Uterus (tissue), 4 donors: ENCODE results near the gene ANKRD65. TPM values are rescaled to one million over a fixed set of nuclear protein-coding genes. Genes with fewer than 3 reads are reported as not detected.
A peak's percentile ranks its signal among the peaks of the same experiment; 100 is the strongest.
"Not testable (repeated sequence)": the region's sequence is repeated elsewhere in the genome, so short reads cannot be mapped to it uniquely, and the experiment has no call there.

Source experiments
- DNase-seq, 2 donors: peaks; one replicate each; pipeline ENCODE4 v3.0.0-alpha.2; 2019 to 2020
- H3K27ac ChIP-seq, 2 donors: fragments of 200-600 bp; sonication (generic); 1 replicate in 1 of 2; 2 replicates in 1 of 2; pipeline ENCODE4 v1.5.1; 2016 to 2018
- H3K27me3 ChIP-seq, 2 donors: fragments of 200-600 bp; sonication (generic); one replicate each; pipeline ENCODE4 v1.5.1; 2018 to 2019; ENCODE audit warnings: control low read depth in 1 of 2
- H3K36me3 ChIP-seq, 2 donors: fragments of 200-600 bp; sonication (generic); one replicate each; pipeline ENCODE4 v1.5.1; 2019; ENCODE audit warnings: control low read depth in 1 of 2
- H3K4me1 ChIP-seq, 2 donors: fragments of 200-600 bp; sonication (generic); one replicate each; pipeline ENCODE4 v1.5.1; 2018 to 2019; ENCODE audit warnings: control low read depth in 1 of 2
- H3K4me3 ChIP-seq, 2 donors: fragments of 200-600 bp; sonication (generic); 1 replicate in 1 of 2; 2 replicates in 1 of 2; pipeline ENCODE4 v1.5.1; 2018 to 2019; ENCODE audit warnings: mild to moderate bottlenecking in 1 of 2
- H3K9me3 ChIP-seq, 2 donors: fragments of 200-600 bp; sonication (generic); one replicate each; pipeline ENCODE4 v1.5.1; 2019; ENCODE audit warnings: control low read depth in 1 of 2
- CTCF ChIP-seq, 4 experiments: fragments of 200-600 bp in 2 of 4; fragments of 450-650 bp in 2 of 4; sonication (generic) in 2 of 4; IDR thresholded peaks; one replicate each; pipeline ENCODE4 v1.5.1; 2016 to 2019; ENCODE audit warnings: antibody characterized with exemption in 4 of 4, mild to moderate bottlenecking in 2 of 4, moderate library complexity in 1 of 4
- POLR2A ChIP-seq, 2 donors: fragments of 450-650 bp; IDR thresholded peaks; one replicate each; pipeline ENCODE4 v1.6.1; 2016; ENCODE audit warnings: antibody characterized with exemption in 2 of 2, mild to moderate bottlenecking in 1 of 2, moderate library complexity in 1 of 2
- intact Hi-C: fragments of 100-400 bp; cut with DNase I; formaldehyde crosslinking; loops from one replicate; pipeline ENCODE4 v1.15.1; 2023; ENCODE audit warnings: low total_unique reads
- total RNA-seq, 4 donors: library from RNA; depleted of rRNA in 3 of 4; stranded (reverse); fragments of >200 nt in 3 of 4; gene quantifications; one replicate each; pipeline versions ENCODE4 v1.1.0 to v1.2.4, GENCODE V29; 2014 to 2023
- donor health status: DM: yes; HTN: yes; CAD: no.

ANKRD65 gene
- total RNA-seq, 4 donors from 2014 or later = 1.3 to 20.0 (median 6.7) TPM

- Histone ChIP-seq H3K4me3 (no peak overlapping the region), H3K4me1 (no peaks in the 10 kb centered on the region), H3K27ac (no peak overlapping the region), H3K9me3 (no peaks in the 10 kb centered on the region), H3K27me3 (no peaks in the 10 kb centered on the region), H3K36me3 (no peaks in the 10 kb centered on the region)
- DNase-seq = no peak
- TF ChIP-seq POLR2A (IDR thresholded peaks at IDR 0.05) = no peak
- TF ChIP-seq CTCF (IDR thresholded peaks at IDR 0.05) = no peak
- intact Hi-C loops = no loop called here
Observed at GRCh38 chr1:1415751-1416150, 5.3 kb downstream of the ANKRD65 start.

- H3K27me3 ChIP-seq, H3K36me3 ChIP-seq, DNase-seq, H3K27ac ChIP-seq, intact Hi-C loops, H3K4me1 ChIP-seq, H3K4me3 ChIP-seq, H3K9me3 ChIP-seq: not testable (repeated sequence)
Observed at GRCh38 chr1:1412311-1412902, 8.7 kb downstream of the ANKRD65 start.

GRCh38 chr1:1411626-1412025 lies 9.4 kb downstream of the ANKRD65 start:
- intact Hi-C loops = no loop called here
- TF ChIP-seq CTCF (IDR thresholded peaks at IDR 0.05) = no peak
- no peak for TF ChIP-seq POLR2A (IDR thresholded peaks at IDR 0.05)
- H3K27me3 ChIP-seq = no peaks in the 10 kb centered on the region
- H3K4me1 ChIP-seq = peaks cover 0 to 8% of the 10 kb centered on the region in 2 donors
- no peaks in the 10 kb centered on the region for H3K9me3 ChIP-seq
- no peak overlapping the region for H3K4me3 ChIP-seq
- no peak overlapping the region for H3K27ac ChIP-seq
- no peak for DNase-seq
- H3K36me3 ChIP-seq = no peaks in the 10 kb centered on the region

- DNase-seq, H3K36me3 ChIP-seq, H3K4me3 ChIP-seq, H3K9me3 ChIP-seq, H3K27me3 ChIP-seq, intact Hi-C loops, H3K27ac ChIP-seq: not testable (repeated sequence)
- peaks cover 6 to 19% of the 10 kb centered on the region in 2 donors for H3K4me1 ChIP-seq
Observed at GRCh38 chr1:1410238-1410637, 10.8 kb downstream of the ANKRD65 start.

- H3K4me3 ChIP-seq = peak overlapping the region; percentile 84 to 88
- no peak for TF ChIP-seq POLR2A (IDR thresholded peaks at IDR 0.05)
- no peak for TF ChIP-seq CTCF (IDR thresholded peaks at IDR 0.05)
- peaks cover 7 to 19% of the 10 kb centered on the region in 2 donors for H3K4me1 ChIP-seq
- H3K36me3 ChIP-seq = no peaks in the 10 kb centered on the region
- intact Hi-C loops = no loop called here
- H3K9me3 ChIP-seq = no peaks in the 10 kb centered on the region
- peak overlapping the region; percentile 72 to 82 for H3K27ac ChIP-seq
- H3K27me3 ChIP-seq = no peaks in the 10 kb centered on the region
- DNase-seq = no peak
Observed at GRCh38 chr1:1407636-1408318, 13.3 kb downstream of the ANKRD65 start.

- no peaks in the 10 kb centered on the region for H3K36me3 ChIP-seq
- H3K9me3 ChIP-seq = no peaks in the 10 kb centered on the region
- H3K4me1 ChIP-seq = peaks cover 7 to 19% of the 10 kb centered on the region in 2 donors
- H3K27me3 ChIP-seq = no peaks in the 10 kb centered on the region
- DNase-seq = peak; percentile 92 to 95
- intact Hi-C loops = no loop called here
- peak within 1 kb of the TSS; percentile 72 to 82 for H3K27ac ChIP-seq
- H3K4me3 ChIP-seq = peak within 1 kb of the TSS; percentile 84 to 88
- peak in 1 of 4 experiments; percentile 35 for TF ChIP-seq CTCF (IDR thresholded peaks at IDR 0.05)
- TF ChIP-seq POLR2A (IDR thresholded peaks at IDR 0.05) = peak; percentile 36 to 72
Observed at GRCh38 chr1:1406821-1407635, 14.0 kb downstream of the ANKRD65 start, which contains the start of gene MRPL20. TSS of gene MRPL20 (minus strand) at chr1:1407293. CDS start at chr1:1407217, 76 bp downstream.
